Stimulated activated CD4-positive, alpha-beta T cell treated with anti-CD3 and anti-CD28 coated beads, Interleukin-12 subunit alpha, Interleukin-12 subunit beta, amount 100 ng/mL, for 48 hours (primary cell): ENCODE results near the gene KDF1.
"Not testable (repeated sequence)": the region's sequence is repeated elsewhere in the genome, so short reads cannot be mapped to it uniquely, and the experiment has no call there.

Experiments
- DNase-seq, 3 donors: peaks; one replicate each; pipeline ENCODE4 v3.0.0-alpha.2; 2020; ENCODE audit warnings: low read depth in 2 of 3, low spot score in 1 of 3

The KDF1 gene

GRCh38 chr1:26994787-26995517 is 34.7 kb upstream of the KDF1 start:
- no peak for DNase-seq

GRCh38 chr1:26994020-26994786 is 33.9 kb upstream of the KDF1 start:
- DNase-seq = no peak

- DNase-seq = peak; percentile 33 to 63 (median 42)
Measured at GRCh38 chr1:26993237-26994019, 33.2 kb upstream of the KDF1 start, which contains the start of gene TRNP1. TSS of gene TRNP1 (plus strand) at chr1:26993692. CDS start at chr1:26993787, 95 bp downstream.

DNA sequence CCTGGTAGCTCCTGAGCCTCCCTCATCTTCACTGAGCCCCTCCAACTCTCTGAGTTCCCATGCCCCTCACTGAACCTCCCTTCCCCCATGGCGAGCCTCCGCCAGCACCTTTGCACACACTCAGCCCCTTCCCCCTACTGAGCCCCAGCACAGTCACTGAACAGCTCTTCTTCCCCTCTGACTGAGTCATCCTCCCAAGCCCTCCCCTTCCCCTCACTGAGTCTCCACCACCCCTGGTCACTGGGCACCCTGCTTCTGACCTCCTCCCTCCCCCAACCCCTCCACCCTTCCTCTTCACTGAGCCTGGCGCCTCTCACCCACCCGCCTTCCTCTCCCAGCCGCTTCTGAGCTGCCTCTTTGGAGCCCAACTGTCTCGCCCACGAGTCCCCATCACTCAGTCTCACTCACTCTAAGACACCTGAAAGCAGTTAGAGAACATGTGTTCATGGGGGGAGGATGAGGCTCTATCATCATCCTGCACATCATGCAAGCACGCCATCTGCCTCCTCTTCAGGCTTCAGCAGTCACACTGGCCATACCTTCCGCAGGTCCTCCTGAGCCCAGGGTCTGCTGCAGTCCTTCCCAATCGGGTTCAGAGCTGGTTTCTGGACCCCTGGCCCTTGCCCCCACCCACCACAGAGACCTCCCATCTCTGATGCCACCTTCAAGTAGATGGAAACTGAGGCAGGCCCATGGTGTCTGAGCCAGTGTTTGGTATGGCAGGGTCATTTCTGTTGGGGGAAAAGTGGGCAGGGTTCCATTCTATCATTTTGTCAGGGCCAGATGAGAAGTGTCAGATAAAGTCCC is 31.2 kb upstream of the KDF1 start:
- DNase-seq = no peak

DNA sequence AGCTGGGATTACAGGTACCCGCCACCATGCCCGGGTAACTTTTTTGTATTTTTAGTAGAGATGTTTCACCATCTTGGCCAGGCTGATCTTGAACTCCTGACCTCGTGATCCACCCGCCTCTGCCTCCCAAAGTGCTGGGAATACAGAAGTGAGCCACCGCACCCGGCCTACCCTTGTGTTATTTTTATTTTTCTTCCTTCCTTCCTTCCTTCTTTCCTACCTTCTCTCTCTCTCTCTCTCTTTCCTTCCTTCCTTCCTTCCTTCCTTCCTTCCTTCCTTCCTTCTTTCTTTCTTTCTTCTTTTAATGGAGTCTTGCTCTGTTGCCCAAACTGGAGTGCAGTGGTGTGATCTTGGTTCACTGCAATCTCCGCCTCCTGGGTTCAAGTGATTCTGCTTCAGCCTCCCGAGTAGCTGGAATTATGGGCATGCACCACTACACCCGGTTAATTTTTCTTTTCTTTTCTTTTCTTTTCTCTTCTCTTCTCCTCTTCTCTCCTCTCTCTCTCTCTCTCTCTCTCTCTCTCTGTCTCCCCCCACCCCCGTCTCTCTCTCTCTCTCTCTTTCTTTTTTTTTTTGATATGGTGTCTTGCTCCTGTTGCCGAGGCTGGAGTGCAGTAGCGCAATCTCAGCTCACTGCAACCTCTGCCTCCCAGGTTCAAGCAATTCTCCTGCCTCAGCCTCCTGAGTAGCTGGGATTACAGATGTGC is 29.3 kb upstream of the KDF1 start:
- not testable (repeated sequence) for DNase-seq

DNA sequence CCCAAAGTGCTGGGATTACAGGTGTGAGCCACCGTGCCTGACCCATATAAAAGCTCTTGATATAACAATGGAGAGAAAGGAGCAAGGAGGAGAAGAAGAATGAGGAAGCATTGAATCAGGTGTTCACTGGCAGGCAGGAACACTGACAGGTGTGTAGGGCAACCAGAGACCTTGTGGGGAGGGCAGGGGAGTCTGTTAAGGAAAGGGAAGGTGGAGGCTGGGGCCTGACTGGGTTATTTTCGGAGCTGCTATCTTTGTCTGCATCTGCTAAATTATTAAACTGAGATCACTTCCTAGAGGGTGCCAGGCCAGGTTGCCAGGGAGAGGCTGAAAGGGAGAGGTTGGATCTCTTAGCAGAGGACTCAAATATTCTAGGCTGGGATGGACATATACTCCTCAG is 26.4 kb upstream of the KDF1 start:
- DNase-seq = no peak

GRCh38 chr1:26984291-26984690 is 24.0 kb upstream of the KDF1 start:
- no peak for DNase-seq

- DNase-seq = no peak
Measured at GRCh38 chr1:26983863-26984262, 23.6 kb upstream of the KDF1 start.

GRCh38 chr1:26981146-26981846 is 21.0 kb upstream of the KDF1 start:
- no peak for DNase-seq

DNA sequence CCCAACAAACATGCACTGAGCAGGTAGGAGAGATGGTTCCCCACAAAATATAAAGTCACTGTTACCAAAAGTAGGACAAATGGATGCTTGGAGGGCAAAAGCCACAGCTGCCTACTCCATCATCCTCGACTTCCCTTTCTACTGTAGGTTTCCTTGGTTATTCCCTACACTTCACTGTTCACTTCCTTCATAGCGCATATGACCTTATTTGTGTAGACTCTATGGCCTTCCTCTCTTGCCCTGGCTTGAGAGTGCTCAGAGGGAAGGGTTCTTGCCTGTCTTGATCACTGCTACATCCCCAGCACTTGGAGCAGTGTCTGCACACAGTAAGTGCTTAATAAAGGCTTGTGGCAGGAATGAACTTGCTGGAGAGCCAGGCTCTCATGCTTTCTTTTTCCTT is 18.6 kb upstream of the KDF1 start:
- DNase-seq = no peak

- no peak for DNase-seq
Measured at GRCh38 chr1:26976621-26977510, 16.6 kb upstream of the KDF1 start.

DNA sequence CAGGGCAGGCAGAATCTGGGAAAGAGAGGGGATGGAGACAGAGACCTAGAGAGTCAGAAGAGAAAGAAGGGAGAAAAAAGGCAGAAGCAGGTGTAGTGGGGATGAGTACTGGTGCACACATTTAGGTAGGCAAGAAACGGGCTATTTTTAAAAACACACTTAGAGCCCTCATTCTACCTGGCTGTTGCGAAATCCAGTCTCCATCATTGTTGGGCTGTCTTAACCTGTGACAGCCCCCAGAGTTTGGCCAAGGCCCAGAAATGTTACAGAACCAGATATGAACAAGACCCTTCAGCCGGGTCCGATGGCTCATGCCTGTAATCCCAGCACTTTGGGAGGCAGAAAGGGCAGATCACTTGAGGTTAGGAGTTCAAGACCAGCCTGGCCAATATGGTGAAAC is 12.6 kb upstream of the KDF1 start:
- no peak for DNase-seq

GRCh38 chr1:26972390-26972789 is 12.1 kb upstream of the KDF1 start:
- DNase-seq = no peak

DNA sequence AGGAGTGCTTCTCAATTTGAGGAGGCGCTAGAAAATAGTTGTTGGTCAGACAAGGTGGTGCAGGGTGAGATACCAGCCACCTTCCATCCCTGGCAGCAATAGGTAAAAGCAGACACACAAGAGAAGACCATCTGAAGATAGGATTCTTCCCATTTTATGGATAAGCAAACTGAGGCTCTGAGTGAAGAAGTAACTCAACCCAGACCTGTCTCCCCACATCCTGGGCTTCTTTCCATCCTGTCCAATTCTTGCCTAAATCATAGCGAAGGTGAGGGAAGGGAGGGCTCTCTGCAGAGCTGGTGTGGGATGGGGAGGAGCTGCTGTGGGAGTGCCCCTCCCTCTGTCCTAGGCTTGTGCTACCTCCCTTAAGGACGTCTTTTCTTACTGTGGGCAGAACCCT is 11.3 kb upstream of the KDF1 start:
- DNase-seq = no peak

GRCh38 chr1:26970810-26971209 is 10.5 kb upstream of the KDF1 start:
- no peak for DNase-seq

DNA sequence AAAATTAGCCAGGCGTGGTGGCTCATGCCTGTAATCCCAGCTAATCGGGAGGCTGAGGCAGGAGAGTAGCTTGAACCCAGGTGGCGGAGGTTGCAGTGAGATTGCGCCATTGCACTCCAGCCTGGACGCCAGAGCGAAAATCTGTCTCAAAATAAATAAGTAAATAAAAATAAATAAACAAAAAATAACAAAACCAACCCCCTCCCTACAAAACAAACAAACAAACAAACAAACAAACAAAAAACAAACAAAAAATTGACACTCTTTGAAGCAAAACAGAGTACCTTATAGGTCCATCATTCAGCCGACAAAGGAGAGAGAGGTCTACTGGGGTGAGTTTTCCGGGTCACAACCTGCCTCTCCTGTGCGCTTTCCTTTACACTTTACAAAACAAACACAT is 5.4 kb upstream of the KDF1 start:
- DNase-seq = no peak

DNA sequence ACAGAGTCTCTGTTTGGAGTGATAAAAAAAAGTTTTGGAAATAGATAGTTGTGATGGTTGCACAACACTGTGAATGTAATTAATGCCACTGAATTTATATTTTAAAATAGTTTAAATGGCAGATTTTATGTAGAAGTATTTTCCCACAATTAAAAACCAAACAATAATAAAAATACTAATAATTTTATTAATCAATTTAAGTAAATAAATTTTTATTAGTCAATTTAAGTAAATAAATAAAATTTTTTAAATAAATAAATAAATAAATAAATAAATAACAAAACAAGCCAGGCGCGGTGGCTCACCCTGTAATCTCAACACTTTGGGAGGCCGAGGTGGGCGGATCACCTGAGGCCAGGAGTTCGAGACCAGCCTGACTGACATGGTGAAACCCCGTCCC is 4.9 kb upstream of the KDF1 start:
- DNase-seq = no peak

- DNase-seq = no peak
Measured at GRCh38 chr1:26961826-26962225, 1.6 kb upstream of the KDF1 start.

DNA sequence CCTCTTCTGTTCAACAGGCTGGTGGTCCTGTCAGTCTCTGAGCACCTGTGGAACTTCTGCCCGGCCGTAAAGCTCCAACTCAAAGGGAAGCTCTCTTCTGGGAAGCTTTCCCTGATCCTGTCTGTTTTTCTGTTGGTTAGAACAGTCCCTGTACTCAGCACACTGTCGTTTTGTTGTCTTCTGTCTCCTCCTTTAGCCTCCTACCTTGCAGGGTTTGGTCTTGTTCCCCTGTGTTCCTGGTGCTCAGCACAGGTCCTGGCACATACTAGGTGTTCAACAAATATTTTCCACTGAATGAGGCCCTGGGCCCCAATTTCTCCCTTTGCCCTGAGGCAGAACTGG is 328 bp upstream of the KDF1 start:
- no peak for DNase-seq
